ENCODE measurements around the gene UBR2. TPM values are rescaled to one million over a fixed set of nuclear protein-coding genes. Genes with fewer than 3 reads are reported as not detected.

The UBR2 gene
- total and polyA plus RNA-seq, 9 of the 15 experiments (the other 6 are each of a cell fraction or from before 2014, with no cell fraction given) = 9.1 to 38.9 (median 23.4) TPM

DNA sequence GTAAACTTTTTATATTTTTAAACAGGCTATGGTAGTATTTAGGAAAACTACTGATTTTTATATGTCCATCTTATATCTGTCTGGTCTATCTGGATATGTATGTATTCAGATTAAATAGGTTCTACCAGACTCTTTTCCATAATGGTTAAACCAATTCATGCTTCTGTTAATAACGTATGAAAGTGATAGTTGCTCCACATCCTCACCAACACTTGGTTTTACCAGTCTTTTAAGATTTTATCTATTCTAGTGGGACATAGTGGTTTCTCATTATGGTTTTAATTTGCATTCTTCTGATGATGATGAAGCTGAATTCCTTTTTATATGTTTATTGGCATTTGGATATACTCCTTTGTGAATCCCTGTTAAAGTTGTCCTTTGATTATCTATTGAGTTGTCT is 56.1 kb downstream of the UBR2 start (continued):
- TF ChIP-seq, protein P1, sequence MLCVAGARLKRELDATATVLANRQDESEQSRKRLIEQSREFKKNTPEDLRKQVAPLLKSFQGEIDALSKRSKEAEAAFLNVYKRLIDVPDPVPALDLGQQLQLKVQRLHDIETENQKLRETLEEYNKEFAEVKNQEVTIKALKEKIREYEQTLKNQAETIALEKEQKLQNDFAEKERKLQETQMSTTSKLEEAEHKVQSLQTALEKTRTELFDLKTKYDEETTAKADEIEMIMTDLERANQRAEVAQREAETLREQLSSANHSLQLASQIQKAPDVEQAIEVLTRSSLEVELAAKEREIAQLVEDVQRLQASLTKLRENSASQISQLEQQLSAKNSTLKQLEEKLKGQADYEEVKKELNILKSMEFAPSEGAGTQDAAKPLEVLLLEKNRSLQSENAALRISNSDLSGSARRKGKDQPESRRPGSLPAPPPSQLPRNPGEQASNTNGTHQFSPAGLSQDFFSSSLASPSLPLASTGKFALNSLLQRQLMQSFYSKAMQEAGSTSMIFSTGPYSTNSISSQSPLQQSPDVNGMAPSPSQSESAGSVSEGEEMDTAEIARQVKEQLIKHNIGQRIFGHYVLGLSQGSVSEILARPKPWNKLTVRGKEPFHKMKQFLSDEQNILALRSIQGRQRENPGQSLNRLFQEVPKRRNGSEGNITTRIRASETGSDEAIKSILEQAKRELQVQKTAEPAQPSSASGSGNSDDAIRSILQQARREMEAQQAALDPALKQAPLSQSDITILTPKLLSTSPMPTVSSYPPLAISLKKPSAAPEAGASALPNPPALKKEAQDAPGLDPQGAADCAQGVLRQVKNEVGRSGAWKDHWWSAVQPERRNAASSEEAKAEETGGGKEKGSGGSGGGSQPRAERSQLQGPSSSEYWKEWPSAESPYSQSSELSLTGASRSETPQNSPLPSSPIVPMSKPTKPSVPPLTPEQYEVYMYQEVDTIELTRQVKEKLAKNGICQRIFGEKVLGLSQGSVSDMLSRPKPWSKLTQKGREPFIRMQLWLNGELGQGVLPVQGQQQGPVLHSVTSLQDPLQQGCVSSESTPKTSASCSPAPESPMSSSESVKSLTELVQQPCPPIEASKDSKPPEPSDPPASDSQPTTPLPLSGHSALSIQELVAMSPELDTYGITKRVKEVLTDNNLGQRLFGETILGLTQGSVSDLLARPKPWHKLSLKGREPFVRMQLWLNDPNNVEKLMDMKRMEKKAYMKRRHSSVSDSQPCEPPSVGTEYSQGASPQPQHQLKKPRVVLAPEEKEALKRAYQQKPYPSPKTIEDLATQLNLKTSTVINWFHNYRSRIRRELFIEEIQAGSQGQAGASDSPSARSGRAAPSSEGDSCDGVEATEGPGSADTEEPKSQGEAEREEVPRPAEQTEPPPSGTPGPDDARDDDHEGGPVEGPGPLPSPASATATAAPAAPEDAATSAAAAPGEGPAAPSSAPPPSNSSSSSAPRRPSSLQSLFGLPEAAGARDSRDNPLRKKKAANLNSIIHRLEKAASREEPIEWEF (CRISPR knock-in tag; IDR thresholded peaks at IDR 0.05) = no peak
- no peak for TF ChIP-seq HNRNPL (IDR thresholded peaks at IDR 0.05; ENCODE audit: low read depth, low read length)

DNA sequence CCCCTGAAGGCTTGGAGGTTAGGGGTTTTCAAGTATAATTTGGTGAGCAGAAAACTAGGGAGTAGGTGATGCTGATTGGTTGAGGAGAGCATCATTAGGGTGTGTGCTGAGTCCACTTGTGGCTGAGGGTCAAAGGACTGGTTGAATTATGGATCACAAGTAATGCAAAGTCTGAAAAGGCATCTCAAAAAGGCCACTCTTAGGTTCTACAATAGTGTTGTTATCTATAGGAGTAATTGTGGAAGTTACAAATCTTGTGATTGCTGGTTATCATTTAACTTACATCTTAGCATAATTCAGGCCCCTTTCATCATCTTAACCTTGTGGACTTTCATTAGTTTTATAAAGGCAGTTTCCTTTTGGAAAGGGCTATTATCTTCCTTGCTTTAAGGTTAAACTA is 60.8 kb downstream of the UBR2 start:
- Histone ChIP-seq H3K27ac (ENCODE audit: extremely low read depth, low read depth, low read length) (no peak overlapping the region), H3K4me1 (replicated peaks in 1 of 2; ENCODE audit: control insufficient read depth in 2 of 2, insufficient read depth in 2 of 2, low read length in 2 of 2) (peaks cover 13 to 18% of the 10 kb centered on the region in 2 experiments), H2AFZ (ENCODE audit: low read depth, low read length) (no peak overlapping the region), H3K9me1 (ENCODE audit: control insufficient read depth, insufficient read depth, low read length) (no peaks in the 10 kb centered on the region), H3K27me3 (ENCODE audit: control insufficient read depth in 2 of 2, insufficient read depth in 2 of 2, low read length in 2 of 2) (no peaks in the 10 kb centered on the region), H3K4me2 (ENCODE audit: insufficient read depth, low read length) (no peak overlapping the region), H3K9me3 (replicated peaks; ENCODE audit: control insufficient read depth, insufficient read depth, low read depth, low read length) (no peaks in the 10 kb centered on the region), H3K79me2 (ENCODE audit: control insufficient read depth, insufficient read depth, low read length) (peaks cover 4% of the 10 kb centered on the region; the same call in 1 of the 3 replicates), H4K20me1 (replicated peaks; ENCODE audit: control insufficient read depth, insufficient read depth, low read length) (no peaks in the 10 kb centered on the region), H3K9ac (ENCODE audit: insufficient read depth in 1 of 2, low read depth in 2 of 2, low read length in 2 of 2) (no peak overlapping the region), H3K4me3 (no peak overlapping the region), H3K36me3 (ENCODE audit: control insufficient read depth, insufficient read depth, low read length) (peaks cover 18% of the 10 kb centered on the region; the same call in 2 of the 3 replicates)
- in situ Hi-C loops (cut with MboI) (no loop called here), intact Hi-C loops (cut with micrococcal nuclease) (no loop called here)
- FAIRE-seq (no peak), DNase-seq (ENCODE audit: extremely low read depth in 1 of 4, low spot score in 3 of 4) (peak in 1 of 4 experiments; percentile 17), ATAC-seq (no peak)
- BruUV-seq (replicated peaks) = TSS peak; percentile 22
- ChIA-PET POLR2A (no interaction called here), CTCF (ENCODE audit: low intra/inter-chr PET ratio) (no interaction called here)
- no peak for TF ChIP-seq NBN (IDR thresholded peaks at IDR 0.05; ENCODE audit: low read depth)
- TF ChIP-seq ZC3H8 (IDR thresholded peaks at IDR 0.05) = no peak
